RWPE2 (cell line): ENCODE measurements around the gene RFNG.

ENCODE experiments used
- ATAC-seq: fragments of 200-7000 bp; cut with Tn5 transposase; 3 replicates; pipeline ENCODE4 v1.9.1; 2021; ENCODE audit warnings: low read depth
- DNase-seq: peaks from one replicate; pipeline ENCODE4 v3.0.0-alpha.2; 2020; ENCODE audit warnings: low spot score
- H3K27ac ChIP-seq: fragments of 450-650 bp; 2 replicates; pipeline ENCODE4 v1.5.1; 2017; ENCODE audit warnings: mild to moderate bottlenecking; ENCODE audit not compliant: poor library complexity, severe bottlenecking
- H3K27me3 ChIP-seq: fragments of 250-450 bp; sonication (Bioruptor Pico); 2 replicates; pipeline ENCODE4 v1.5.1; 2021; ENCODE audit warnings: mild to moderate bottlenecking, moderate library complexity; ENCODE audit not compliant: insufficient read depth, poor library complexity, severe bottlenecking
- H3K36me3 ChIP-seq: fragments of 250-450 bp; sonication (Bioruptor Pico); 2 replicates; pipeline ENCODE4 v1.5.1; 2020; ENCODE audit warnings: low read depth, mild to moderate bottlenecking, moderate library complexity
- H3K4me1 ChIP-seq: fragments of 250-450 bp; sonication (Bioruptor Pico); 2 replicates; pipeline ENCODE4 v1.5.1; 2021; ENCODE audit warnings: mild to moderate bottlenecking, moderate library complexity; ENCODE audit not compliant: insufficient read depth, poor library complexity, severe bottlenecking
- H3K4me3 ChIP-seq: fragments of 250-450 bp; sonication (Bioruptor Pico); 2 replicates; pipeline ENCODE4 v1.5.1; 2021; ENCODE audit warnings: mild to moderate bottlenecking, moderate library complexity; ENCODE audit not compliant: severe bottlenecking
- H3K9me3 ChIP-seq: fragments of 250-450 bp; sonication (Bioruptor Pico); 2 replicates; pipeline ENCODE4 v1.5.1; 2021; ENCODE audit warnings: mild to moderate bottlenecking, moderate library complexity; ENCODE audit not compliant: severe bottlenecking
- TF ChIP-seq, protein P1 (sequence below): fragments of 450-650 bp; IDR thresholded peaks from one replicate; pipeline ENCODE4 v1.5.1; 2017; ENCODE audit warnings: mild to moderate bottlenecking, moderate library complexity; ENCODE audit not compliant: poor library complexity, severe bottlenecking

Gene RFNG

DNA sequence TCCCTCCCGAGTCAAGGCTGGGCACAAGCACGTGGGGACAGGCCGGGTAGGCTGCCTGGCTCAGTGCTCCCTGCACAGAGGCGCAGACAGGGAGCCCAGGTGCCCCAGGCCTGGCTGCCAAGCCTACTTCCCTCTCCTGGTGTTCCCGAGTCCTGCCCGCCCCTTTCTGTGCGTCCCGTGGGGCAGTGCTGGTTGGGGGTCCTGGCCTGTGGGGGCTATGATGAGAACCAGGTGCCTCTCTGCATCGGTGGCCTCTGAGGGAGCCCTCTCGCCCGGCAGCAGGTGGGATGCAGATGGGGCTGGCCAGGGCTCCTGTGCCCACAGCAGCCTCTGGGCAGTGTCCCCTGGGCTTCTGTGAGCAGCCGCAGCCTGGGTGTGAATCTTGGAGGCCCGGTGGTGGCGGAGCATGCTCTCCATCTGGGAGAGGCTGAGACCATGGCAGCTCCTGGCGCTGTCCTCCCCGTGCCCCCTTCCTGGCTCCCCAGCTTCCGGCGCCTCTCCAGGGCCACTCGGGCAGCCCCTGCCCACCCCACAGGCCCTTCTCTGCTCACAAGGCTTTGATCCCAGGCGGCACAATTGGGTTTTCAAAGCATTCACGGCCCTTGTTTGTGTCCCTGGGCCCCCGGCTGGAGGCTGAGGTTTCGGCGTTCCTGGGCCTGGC, 36.2 kb downstream of the RFNG start:
- H3K4me3 ChIP-seq = no peak overlapping the region
- TF ChIP-seq, protein P1, sequence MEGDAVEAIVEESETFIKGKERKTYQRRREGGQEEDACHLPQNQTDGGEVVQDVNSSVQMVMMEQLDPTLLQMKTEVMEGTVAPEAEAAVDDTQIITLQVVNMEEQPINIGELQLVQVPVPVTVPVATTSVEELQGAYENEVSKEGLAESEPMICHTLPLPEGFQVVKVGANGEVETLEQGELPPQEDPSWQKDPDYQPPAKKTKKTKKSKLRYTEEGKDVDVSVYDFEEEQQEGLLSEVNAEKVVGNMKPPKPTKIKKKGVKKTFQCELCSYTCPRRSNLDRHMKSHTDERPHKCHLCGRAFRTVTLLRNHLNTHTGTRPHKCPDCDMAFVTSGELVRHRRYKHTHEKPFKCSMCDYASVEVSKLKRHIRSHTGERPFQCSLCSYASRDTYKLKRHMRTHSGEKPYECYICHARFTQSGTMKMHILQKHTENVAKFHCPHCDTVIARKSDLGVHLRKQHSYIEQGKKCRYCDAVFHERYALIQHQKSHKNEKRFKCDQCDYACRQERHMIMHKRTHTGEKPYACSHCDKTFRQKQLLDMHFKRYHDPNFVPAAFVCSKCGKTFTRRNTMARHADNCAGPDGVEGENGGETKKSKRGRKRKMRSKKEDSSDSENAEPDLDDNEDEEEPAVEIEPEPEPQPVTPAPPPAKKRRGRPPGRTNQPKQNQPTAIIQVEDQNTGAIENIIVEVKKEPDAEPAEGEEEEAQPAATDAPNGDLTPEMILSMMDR = no peak
- H3K27ac ChIP-seq = no peak overlapping the region
- H3K36me3 ChIP-seq = 0 out of 2 replicates have a peak, but pooled peaks cover 9% of the 10 kb centered on the region
- H3K9me3 ChIP-seq = no peaks in the 10 kb centered on the region
- no peaks in the 10 kb centered on the region for H3K27me3 ChIP-seq
- H3K4me1 ChIP-seq = no peaks in the 10 kb centered on the region
- DNase-seq = no peak
- ATAC-seq = no peak

DNA sequence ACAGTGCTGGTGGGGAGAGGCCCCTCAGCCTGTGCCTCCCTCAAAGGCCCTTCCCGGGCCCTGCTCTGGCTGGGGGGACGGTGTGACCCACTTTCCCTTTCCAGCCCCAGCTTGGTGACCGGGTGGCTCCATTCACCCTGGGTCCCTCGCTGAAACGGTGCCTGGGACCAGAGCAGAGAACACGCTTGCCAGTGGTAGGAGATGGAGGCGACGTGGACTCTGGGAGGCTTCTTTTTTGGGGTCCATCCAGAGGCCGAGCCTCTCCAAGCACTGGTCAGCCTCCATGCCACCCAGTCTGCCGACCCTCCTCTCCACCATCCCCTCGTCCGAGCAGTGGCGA, 36.7 kb downstream of the RFNG start:
- no peak overlapping the region for H3K4me3 ChIP-seq
- no peaks in the 10 kb centered on the region for H3K27me3 ChIP-seq
- no peak overlapping the region for H3K27ac ChIP-seq
- H3K36me3 ChIP-seq = 0 out of 2 replicates have a peak, but pooled peaks cover 9% of the 10 kb centered on the region
- ATAC-seq (no peak), DNase-seq (no peak)
- TF ChIP-seq, protein P1 = no peak
- H3K4me1 ChIP-seq = no peaks in the 10 kb centered on the region
- no peaks in the 10 kb centered on the region for H3K9me3 ChIP-seq

DNA sequence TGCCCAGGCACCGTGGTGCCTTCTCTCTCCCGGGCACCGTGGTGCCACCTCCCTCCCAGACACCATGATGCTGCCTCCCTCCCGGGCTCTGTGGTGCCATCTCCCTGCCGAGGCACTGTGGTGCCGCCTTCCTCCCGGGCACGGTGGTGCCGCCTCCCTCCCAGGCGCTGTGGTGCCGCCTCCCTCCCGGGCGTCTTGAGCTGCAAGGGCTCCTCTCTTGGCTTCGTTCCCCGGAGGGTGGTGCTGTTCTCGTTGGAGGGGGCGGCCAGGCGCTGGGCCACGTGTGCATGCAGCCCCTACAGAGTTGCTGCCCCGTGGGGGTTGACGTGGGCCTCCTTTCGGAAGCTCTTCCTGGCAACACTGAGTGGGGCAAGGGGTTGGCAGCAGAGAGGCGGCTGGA, 37.2 kb downstream of the RFNG start:
- Histone ChIP-seq H3K4me3 (no peak overlapping the region), H3K27ac (no peak overlapping the region), H3K4me1 (no peaks in the 10 kb centered on the region), H3K27me3 (no peaks in the 10 kb centered on the region), H3K36me3 (0 out of 2 replicates have a peak, but pooled peaks cover 9% of the 10 kb centered on the region), H3K9me3 (no peaks in the 10 kb centered on the region)
- DNase-seq (no peak), ATAC-seq (peak; percentile 40)
- TF ChIP-seq, protein P1 = peak; percentile 11

DNA sequence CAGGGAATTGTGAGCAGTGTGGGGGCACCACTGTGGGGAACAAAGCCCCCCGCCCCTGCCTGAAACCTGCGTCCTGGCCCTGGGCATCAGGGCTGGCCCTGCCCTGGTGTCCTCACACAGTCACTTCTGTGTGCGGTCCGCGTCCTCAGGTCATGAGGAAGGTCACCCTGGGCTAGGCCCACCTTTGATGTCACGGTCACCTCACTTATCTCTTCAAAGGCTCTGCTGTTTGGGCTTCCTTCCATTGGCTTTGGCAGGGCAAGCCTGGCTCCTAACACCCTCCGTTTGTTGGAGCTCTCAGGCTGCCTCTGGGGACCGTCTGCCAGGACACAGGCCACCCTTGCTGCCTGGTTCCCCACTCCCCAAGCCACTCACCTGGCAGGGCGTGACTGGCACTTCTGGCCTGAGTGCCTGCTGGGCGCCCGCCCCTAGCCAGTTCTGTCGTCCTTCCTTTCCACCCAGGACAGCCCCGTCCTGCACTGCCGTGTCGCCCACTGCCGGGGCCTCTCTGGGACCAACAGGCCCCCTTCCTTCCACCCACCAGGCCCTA, 37.8 kb downstream of the RFNG start:
- Histone ChIP-seq H3K27ac (no peak overlapping the region), H3K4me3 (no peak overlapping the region), H3K36me3 (0 out of 2 replicates have a peak, but pooled peaks cover 6% of the 10 kb centered on the region), H3K9me3 (no peaks in the 10 kb centered on the region), H3K4me1 (no peaks in the 10 kb centered on the region), H3K27me3 (no peaks in the 10 kb centered on the region)
- no peak for DNase-seq
- ATAC-seq = no peak
- TF ChIP-seq, protein P1 = no peak

DNA sequence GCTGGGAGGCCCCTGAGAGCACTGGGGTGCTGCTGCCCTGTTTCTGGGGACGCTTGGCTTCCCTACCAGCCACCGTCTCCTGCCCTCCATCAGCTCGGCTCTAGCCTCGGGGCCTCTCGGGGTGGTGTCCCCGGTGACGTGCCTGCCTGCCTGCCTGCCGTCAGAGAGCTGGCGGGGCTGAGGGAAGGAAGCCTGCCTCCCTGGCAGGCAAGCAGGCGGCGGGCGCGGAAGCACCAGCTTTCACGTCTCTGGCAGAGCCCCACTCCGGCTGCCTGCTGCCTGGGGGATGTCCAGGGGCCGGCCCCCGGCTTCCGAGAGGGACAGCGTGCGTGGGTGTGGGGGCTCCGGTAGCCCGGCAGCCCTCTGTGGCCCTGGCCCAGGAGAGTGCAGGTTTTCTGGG, 38.3 kb downstream of the RFNG start:
- no peak for DNase-seq
- H3K36me3 ChIP-seq = 0 out of 2 replicates have a peak, but pooled peaks cover under 1% of the 10 kb centered on the region
- no peak overlapping the region for H3K27ac ChIP-seq

More for the DNA sequence above, 38.3 kb downstream of the RFNG start:
- Histone ChIP-seq H3K4me1 (no peaks in the 10 kb centered on the region), H3K27me3 (no peaks in the 10 kb centered on the region), H3K4me3 (no peak overlapping the region), H3K9me3 (no peaks in the 10 kb centered on the region)
- TF ChIP-seq, protein P1 = no peak
- no peak for ATAC-seq
